Measurements from ENCODE around the gene TTC9C. TPM values are rescaled to one million over a fixed set of nuclear protein-coding genes. Genes with fewer than 3 reads are reported as not detected.
A peak's percentile ranks its signal among the peaks of the same experiment; 100 is the strongest.

TTC9C gene
- total and polyA plus RNA-seq, 2 of the 8 experiments (the other 6 are each of a cell fraction or from before 2014, with no cell fraction given): 25.4 to 34.1 TPM

DNA sequence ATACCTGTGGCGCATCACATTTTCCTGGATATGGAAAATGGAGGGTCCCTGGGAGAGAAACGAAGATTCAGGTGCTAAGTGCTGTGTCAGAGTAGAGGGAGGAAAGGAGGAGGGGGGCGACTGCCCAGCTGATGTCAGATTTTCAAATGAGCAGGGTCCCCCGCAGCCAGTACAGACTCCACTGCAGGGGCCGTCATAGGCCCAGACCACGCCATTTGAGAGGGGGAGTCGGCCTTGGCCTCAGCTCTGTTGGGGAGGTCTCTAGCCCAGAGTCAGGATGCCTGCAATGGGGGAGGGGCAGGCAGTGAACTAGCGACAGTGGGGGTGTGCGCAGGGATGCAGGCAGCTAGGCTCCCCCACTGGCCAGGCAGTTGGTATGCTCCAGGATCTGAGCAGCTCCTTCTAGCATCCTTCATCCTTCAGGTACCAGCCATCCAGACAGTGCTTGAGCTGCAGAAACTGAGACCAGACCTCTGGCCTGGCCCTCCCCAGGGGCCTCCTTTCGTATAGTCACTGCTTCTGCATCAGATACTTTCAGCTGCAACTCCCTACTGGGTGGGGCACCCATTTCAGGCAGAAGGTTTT is 20.9 kb upstream of the TTC9C start, which contains the start of the genes BSCL2 and GNG3 (continued):
- TF ChIP-seq, protein P1, sequence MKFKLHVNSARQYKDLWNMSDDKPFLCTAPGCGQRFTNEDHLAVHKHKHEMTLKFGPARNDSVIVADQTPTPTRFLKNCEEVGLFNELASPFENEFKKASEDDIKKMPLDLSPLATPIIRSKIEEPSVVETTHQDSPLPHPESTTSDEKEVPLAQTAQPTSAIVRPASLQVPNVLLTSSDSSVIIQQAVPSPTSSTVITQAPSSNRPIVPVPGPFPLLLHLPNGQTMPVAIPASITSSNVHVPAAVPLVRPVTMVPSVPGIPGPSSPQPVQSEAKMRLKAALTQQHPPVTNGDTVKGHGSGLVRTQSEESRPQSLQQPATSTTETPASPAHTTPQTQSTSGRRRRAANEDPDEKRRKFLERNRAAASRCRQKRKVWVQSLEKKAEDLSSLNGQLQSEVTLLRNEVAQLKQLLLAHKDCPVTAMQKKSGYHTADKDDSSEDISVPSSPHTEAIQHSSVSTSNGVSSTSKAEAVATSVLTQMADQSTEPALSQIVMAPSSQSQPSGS (IDR thresholded peaks at IDR 0.05; ENCODE audit: low read length): peak; percentile 90
- 0 out of 2 replicates have a peak, but pooled peaks have one; percentile 17 for TF ChIP-seq GABPA (IDR thresholded peaks at IDR 0.05; ENCODE audit: borderline replicate concordance, insufficient read depth, low read length)
- TF ChIP-seq CBX8 (IDR thresholded peaks at IDR 0.05; ENCODE audit: borderline replicate concordance, low read depth, low read length): no peak
- no peak for TF ChIP-seq HDAC6 (IDR thresholded peaks at IDR 0.05; ENCODE audit: low read depth, low read length)
- TF ChIP-seq, protein P2, sequence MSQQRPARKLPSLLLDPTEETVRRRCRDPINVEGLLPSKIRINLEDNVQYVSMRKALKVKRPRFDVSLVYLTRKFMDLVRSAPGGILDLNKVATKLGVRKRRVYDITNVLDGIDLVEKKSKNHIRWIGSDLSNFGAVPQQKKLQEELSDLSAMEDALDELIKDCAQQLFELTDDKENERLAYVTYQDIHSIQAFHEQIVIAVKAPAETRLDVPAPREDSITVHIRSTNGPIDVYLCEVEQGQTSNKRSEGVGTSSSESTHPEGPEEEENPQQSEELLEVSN (IDR thresholded peaks at IDR 0.05): no peak
- TF ChIP-seq EGR1 (IDR thresholded peaks at IDR 0.05; ENCODE audit: borderline replicate concordance, low read depth, low read length): peak; percentile 86; the same call in 1 of the 2 replicates
- TF ChIP-seq BRCA1 (IDR thresholded peaks at IDR 0.05; ENCODE audit: low read depth, low read length): peak; percentile 53; the same call in 1 of the 2 replicates
- TF ChIP-seq KDM5A (IDR thresholded peaks at IDR 0.05; ENCODE audit: low read length): no peak
- TF ChIP-seq CREB1 (IDR thresholded peaks at IDR 0.05): peak; percentile 84
- no peak for TF ChIP-seq SRF (IDR thresholded peaks at IDR 0.05; ENCODE audit: low read depth, low read length)
- TF ChIP-seq YY1 (IDR thresholded peaks at IDR 0.05; ENCODE audit: low read depth, low read length): peak; percentile 81
- TF ChIP-seq MAFK (IDR thresholded peaks at IDR 0.05; ENCODE audit: low read depth, low read length): peak; percentile 55; the same call in 1 of the 2 replicates
- no peak for TF ChIP-seq RFX5 (IDR thresholded peaks at IDR 0.05; ENCODE audit: borderline replicate concordance, low read depth, low read length)
- no peak for TF ChIP-seq SP2 (IDR thresholded peaks at IDR 0.05; ENCODE audit: low read length)
- peak; percentile 90 to 95; a peak in 3 of 4 replicates for TF ChIP-seq SIN3A (conservative IDR thresholded peaks at IDR 0.05 in 1 of 2, IDR thresholded peaks at IDR 0.05 in 1 of 2; ENCODE audit: low read depth in 1 of 2, low read length in 2 of 2)
- TF ChIP-seq CHD2 (IDR thresholded peaks at IDR 0.05; ENCODE audit: low read length): peak; percentile 82
- peak; percentile 89 for TF ChIP-seq TAF1 (IDR thresholded peaks at IDR 0.05; ENCODE audit: low read depth, low read length)
- no peak for TF ChIP-seq KDM4A (IDR thresholded peaks at IDR 0.05; ENCODE audit: low read depth, low read length, severe bottlenecking)
- TF ChIP-seq RBBP5 (IDR thresholded peaks at IDR 0.05; ENCODE audit: borderline replicate concordance, low read depth, low read length): no peak

Data from H1 (cell line).